HFF-Myc (cell line): ENCODE data around the gene SLC35F1.

ENCODE experiments used
- DNase-seq: peaks from one replicate; pipeline ENCODE4 v3.0.0-alpha.2; 2011; ENCODE audit warnings: low read depth; ENCODE audit errors: extremely low read depth
- H3K4me3 ChIP-seq: replicated peaks from 2 replicates; pipeline ENCODE4 v1.5.1; 2011; ENCODE audit warnings: low read depth, mild to moderate bottlenecking, control low read depth, low read length
- TF ChIP-seq, protein P1 (sequence below): IDR thresholded peaks from 2 replicates; pipeline ENCODE4 v1.5.1; 2012; ENCODE audit warnings: mild to moderate bottlenecking, low read depth, low read length, control low read depth; ENCODE audit errors: missing control alignments

The SLC35F1 gene

DNA sequence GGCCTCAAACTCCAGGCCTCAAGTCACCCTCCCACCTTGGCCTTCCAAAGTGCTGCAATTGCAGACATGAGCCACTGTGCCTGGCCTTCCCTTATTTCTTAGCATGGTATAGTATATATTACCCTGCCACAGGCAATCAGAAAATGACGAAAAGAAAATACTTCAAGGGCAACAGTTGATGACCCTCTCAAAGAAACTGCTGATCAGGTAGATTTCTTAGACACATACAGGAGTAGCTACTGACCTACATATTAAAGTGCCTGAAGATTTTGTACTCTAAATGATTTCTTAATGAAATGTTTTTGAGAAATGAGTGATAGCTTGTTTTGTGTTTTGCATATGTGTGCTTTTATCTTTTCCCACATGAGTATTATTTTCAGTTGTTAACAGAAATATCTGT, 4.6 kb downstream of the SLC35F1 start:
- TF ChIP-seq, protein P1, sequence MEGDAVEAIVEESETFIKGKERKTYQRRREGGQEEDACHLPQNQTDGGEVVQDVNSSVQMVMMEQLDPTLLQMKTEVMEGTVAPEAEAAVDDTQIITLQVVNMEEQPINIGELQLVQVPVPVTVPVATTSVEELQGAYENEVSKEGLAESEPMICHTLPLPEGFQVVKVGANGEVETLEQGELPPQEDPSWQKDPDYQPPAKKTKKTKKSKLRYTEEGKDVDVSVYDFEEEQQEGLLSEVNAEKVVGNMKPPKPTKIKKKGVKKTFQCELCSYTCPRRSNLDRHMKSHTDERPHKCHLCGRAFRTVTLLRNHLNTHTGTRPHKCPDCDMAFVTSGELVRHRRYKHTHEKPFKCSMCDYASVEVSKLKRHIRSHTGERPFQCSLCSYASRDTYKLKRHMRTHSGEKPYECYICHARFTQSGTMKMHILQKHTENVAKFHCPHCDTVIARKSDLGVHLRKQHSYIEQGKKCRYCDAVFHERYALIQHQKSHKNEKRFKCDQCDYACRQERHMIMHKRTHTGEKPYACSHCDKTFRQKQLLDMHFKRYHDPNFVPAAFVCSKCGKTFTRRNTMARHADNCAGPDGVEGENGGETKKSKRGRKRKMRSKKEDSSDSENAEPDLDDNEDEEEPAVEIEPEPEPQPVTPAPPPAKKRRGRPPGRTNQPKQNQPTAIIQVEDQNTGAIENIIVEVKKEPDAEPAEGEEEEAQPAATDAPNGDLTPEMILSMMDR, result no peak
- no peak for DNase-seq
- no peak overlapping the region for H3K4me3 ChIP-seq

DNA sequence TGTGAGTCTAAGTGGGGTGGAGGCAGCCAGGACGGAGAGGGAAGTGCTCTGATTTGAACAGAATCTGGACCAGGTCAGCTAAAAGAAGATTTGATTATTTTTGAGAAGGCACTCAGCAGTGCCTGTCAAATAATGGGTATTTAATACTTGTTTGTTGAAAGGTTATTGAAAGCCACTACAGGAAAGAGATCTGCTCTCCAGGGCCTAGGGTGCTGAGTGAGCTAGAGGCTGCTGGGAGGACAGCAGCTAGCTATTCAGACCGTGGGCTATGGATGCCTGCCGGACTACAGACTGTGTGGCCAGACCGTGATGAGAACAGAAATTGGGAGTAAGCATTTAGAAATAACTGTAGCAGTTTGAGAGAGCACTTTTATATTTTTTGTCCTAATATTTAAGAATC, 8.8 kb downstream of the SLC35F1 start:
- DNase-seq, result no peak
- H3K4me3 ChIP-seq, result no peak overlapping the region
- TF ChIP-seq, protein P1, result no peak

DNA sequence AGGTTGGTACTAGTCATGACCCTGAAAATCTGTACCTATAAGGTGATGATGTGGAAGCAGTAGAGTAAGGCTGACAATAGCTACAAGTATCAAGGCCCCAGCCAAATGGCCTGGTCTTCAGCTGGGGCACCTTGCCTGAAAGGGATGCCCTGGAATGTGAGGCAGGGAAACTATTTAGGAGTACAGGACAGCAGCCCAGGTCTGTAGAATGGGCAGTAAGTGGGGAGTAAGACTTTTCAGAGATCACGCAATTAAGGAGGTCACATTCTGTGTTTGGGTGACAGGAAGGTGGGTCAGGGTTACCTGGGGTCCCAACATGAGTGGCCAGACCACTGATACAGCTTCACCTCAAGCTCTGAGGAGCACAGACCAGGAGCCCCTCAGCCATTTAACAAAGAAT, 9.4 kb downstream of the SLC35F1 start:
- H3K4me3 ChIP-seq, result no peak overlapping the region
- TF ChIP-seq, protein P1, result no peak
- DNase-seq, result no peak

DNA sequence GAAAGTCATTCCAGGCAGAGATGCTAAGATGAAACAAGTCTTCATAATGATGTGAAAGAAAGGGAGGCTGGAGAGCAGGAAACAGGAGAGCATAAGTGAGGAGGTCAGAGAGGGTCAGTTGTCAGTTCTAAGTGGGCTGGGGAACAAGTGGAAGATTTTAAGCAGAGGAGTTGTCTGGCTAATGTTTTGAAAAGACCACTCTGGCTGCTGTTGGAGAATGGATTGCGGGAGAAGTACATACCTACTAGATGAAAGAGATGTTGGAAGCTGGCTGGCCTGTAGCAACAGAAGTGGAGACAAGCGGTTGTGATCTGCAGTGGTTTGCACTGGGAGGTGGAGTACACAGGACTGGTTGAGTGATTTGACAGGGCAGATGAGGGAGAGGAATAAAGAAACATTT, 10.1 kb downstream of the SLC35F1 start:
- TF ChIP-seq, protein P1, result no peak
- DNase-seq, result no peak
- H3K4me3 ChIP-seq, result no peak overlapping the region

DNA sequence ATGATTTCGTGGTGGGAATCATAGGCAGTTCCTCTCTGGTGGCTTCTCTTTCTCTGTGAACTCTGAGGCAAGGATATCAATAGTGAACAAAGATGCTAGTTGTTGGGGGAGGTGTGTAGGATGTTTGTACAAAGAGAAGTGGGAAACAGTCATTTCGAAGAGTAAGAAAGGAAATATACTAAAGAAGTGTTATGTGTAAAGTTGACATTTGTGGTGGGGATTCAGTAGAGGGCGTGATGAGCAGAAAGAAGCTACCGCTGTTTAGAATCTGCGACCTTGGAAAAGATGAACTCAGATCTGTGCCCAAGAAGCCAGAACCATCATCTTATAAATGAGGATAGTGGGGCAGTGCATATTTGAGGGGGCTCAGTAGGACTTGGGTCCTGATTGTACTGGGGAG, 11.4 kb downstream of the SLC35F1 start:
- no peak for DNase-seq
- TF ChIP-seq, protein P1, result no peak
- no peak overlapping the region for H3K4me3 ChIP-seq

DNA sequence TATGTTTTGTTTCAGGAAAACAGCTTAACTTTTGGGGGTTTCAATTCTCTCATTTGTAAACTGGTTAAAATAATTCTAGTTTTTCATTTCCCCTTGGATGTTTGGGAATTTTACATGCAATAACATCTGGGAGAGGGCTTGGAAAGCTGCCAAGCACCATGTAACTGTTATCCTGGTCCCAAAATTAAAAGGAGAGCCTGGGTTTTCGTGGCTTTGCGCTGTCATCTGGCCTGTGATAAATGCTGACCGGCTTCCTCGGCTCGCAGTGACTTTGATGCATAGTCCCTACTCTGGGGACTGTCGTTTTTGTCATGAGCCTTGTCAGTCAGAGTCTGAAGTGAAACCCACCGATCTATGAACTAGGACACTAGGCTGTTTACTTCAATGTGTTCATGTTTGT, 12.2 kb downstream of the SLC35F1 start:
- no peak overlapping the region for H3K4me3 ChIP-seq
- no peak for DNase-seq
- TF ChIP-seq, protein P1, result no peak
